Psoas muscle (tissue), 8 donors: ENCODE results near the gene RNF149. TPM values are rescaled to one million over a fixed set of nuclear protein-coding genes. Genes with fewer than 3 reads are reported as not detected.

Experiments used
- ATAC-seq, 4 donors: fragments of 200-7000 bp; cut with Tn5 transposase; one replicate each; pipeline ENCODE4 v1.9.1; 2020; ENCODE audit warnings: moderate library complexity in 3 of 4, mild to moderate bottlenecking in 2 of 4
- DNase-seq, 2 donors: peaks; one replicate each; pipeline ENCODE4 v3.0.0-alpha.2; 2020
- H3K27ac ChIP-seq: fragments of 200-600 bp; one replicate; pipeline ENCODE4 v1.8.0; 2022
- H3K27me3 ChIP-seq, 3 donors: fragments of 200-600 bp in 1 of 3; one replicate each; pipeline versions ENCODE4 v1.6.1 to v1.8.0; 2013 to 2022; ENCODE audit warnings: low read length in 2 of 3, mild to moderate bottlenecking in 2 of 3, moderate library complexity in 1 of 3; ENCODE audit not compliant: insufficient read depth in 3 of 3
- H3K36me3 ChIP-seq, 2 donors: fragments of 200-600 bp in 1 of 2; one replicate each; pipeline versions ENCODE4 v1.6.1 to v1.8.0; 2013 to 2022; ENCODE audit warnings: low read depth in 1 of 2, mild to moderate bottlenecking in 1 of 2, moderate library complexity in 1 of 2; ENCODE audit not compliant: insufficient read depth in 1 of 2
- H3K4me1 ChIP-seq: fragments of 200-600 bp; one replicate; pipeline ENCODE4 v1.8.0; 2022
- H3K4me3 ChIP-seq: fragments of 200-600 bp; one replicate; pipeline ENCODE4 v1.8.0; 2022; ENCODE audit warnings: mild to moderate bottlenecking
- H3K9me3 ChIP-seq: fragments of 200-600 bp; one replicate; pipeline ENCODE4 v1.8.0; 2022
- WGBS, 3 donors: extraction: QIAGEN DNeasy Blood & Tissue Kit; methylation state at CpG; one replicate each; pipeline versions ENCODE4 v1.1.6 to v1.1.7; 2013; 5-methylcytosine and 5-hydroxymethylcytosine counted together
- intact Hi-C, 2 donors: fragments of 100-400 bp; cut with DNase I; formaldehyde crosslinking; loops; one replicate each; pipeline versions ENCODE4 v1.11.0 to v1.14.2; 2022
- polyA plus RNA-seq, 3 donors: library from polyadenylated mRNA; stranded (reverse); fragments of 200-250 nt; gene quantifications; one replicate each; pipeline ENCODE4 v1.2.3, GENCODE V29; 2013
- total RNA-seq, 4 donors: library from RNA; stranded (reverse); fragmentation: NEBNext Ultra II Directional in 2 of 4; extraction: Animal tissue kit (Norgen Biotek cat#: 25700) in 2 of 4; gene quantifications; one replicate each; pipeline versions ENCODE4 v1.2.1 to v1.2.4, GENCODE V29; 2021 to 2023
- TF ChIP-seq, protein P1 (sequence below): fragments of 200-600 bp; IDR thresholded peaks from one replicate; pipeline ENCODE4 v1.8.0; 2022; ENCODE audit warnings: antibody characterized with exemption
- donor health status: healthy with polysubstance abuse.
- donor health status: DM: no; HTN: no; CAD: no; lungs with moderate emphysema.
- donor health status: Bipolar disorder and iron deficiency.
- donor health status: healthy.
- donor health status: DM: yes; HTN: yes; CAD: no.
- donor health status: DM: no; HTN: no; CAD: no.
- donor health status: DM: no; HTN: no; CAD: no.
- donor health status: DM: yes; HTN: yes; CAD: no.

RNF149 gene
- total and polyA plus RNA-seq, 7 donors, result 10.7 to 23.7 (median 19.2) TPM

DNA sequence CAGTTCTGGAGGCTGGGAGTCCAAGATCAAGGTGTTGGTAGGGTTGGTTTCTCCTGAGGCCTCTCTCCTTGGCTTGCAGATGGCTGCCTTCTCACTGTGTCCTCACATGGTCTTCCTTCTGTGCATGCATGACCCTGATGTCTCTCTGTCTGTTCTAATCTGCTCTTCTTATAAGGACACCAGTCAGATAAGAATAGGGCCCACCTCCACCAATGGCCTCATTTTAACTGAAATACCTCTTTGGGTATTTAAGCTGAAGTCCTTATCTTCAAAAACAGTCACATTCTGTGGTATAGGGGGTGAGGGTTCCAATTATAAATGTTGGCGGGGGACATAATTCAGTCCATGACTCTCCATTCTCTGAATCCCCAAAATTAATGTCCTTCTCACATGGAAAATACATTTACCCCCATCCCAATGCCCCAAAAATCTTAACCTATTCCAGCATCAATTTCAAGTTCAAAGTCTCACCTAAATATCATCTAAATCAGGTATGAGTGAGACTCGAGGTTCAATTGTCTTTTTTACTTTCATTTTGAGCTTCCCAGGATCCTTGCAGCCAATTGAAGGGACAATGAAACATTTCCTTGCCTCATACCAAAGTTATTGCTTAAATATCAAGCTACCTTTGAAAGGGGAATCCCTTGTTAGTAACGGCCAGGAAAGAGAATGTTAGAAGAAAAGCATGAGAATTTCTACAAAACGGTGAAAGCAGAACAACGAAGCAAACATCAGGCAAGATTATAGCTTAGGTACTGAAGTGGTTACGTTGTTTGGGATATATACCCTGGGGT, 76.4 kb downstream of the RNF149 start:
- intact Hi-C loops, result no loop called here
- Histone ChIP-seq H3K4me1 (no peaks in the 10 kb centered on the region), H3K9me3 (no peaks in the 10 kb centered on the region), H3K27ac (no peak overlapping the region), H3K36me3 (no peaks in the 10 kb centered on the region), H3K27me3 (no peaks in the 10 kb centered on the region), H3K4me3 (no peak overlapping the region)
- DNase-seq (no peak), ATAC-seq (no peak)
- TF ChIP-seq, protein P1, sequence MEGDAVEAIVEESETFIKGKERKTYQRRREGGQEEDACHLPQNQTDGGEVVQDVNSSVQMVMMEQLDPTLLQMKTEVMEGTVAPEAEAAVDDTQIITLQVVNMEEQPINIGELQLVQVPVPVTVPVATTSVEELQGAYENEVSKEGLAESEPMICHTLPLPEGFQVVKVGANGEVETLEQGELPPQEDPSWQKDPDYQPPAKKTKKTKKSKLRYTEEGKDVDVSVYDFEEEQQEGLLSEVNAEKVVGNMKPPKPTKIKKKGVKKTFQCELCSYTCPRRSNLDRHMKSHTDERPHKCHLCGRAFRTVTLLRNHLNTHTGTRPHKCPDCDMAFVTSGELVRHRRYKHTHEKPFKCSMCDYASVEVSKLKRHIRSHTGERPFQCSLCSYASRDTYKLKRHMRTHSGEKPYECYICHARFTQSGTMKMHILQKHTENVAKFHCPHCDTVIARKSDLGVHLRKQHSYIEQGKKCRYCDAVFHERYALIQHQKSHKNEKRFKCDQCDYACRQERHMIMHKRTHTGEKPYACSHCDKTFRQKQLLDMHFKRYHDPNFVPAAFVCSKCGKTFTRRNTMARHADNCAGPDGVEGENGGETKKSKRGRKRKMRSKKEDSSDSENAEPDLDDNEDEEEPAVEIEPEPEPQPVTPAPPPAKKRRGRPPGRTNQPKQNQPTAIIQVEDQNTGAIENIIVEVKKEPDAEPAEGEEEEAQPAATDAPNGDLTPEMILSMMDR, result no peak
- 88% methylated on average over 6 of the region's 6 CpGs for WGBS, 3 donors

DNA sequence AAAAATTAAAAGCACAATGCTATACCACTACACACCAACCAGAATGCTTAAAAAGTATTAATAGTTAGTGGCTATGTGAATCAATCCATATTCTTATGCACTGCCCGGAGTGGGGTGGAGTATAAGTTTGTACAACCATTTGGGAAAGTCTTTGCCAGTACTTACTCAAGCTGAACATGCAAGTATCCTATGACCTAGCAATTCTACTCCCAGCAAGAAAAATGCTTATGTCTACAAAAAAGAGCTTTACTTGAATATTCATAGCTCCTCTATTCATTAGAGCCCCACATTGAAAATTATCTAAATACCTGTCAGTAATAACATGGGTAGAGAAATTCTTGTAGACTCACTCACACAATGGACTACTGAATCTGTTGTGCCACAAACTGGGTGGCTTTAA, 77.3 kb downstream of the RNF149 start:
- TF ChIP-seq, protein P1, result no peak
- intact Hi-C loops, result no loop called here
- H3K9me3 ChIP-seq, result no peaks in the 10 kb centered on the region
- no peaks in the 10 kb centered on the region for H3K27me3 ChIP-seq
- no peaks in the 10 kb centered on the region for H3K36me3 ChIP-seq
- ATAC-seq (no peak), DNase-seq (no peak)
- WGBS, 3 donors, result 92 to 97% (median 96%) methylated on average over 1 of the region's 1 CpG
- H3K4me3 ChIP-seq, result no peak overlapping the region
- no peaks in the 10 kb centered on the region for H3K4me1 ChIP-seq
- H3K27ac ChIP-seq, result no peak overlapping the region

DNA sequence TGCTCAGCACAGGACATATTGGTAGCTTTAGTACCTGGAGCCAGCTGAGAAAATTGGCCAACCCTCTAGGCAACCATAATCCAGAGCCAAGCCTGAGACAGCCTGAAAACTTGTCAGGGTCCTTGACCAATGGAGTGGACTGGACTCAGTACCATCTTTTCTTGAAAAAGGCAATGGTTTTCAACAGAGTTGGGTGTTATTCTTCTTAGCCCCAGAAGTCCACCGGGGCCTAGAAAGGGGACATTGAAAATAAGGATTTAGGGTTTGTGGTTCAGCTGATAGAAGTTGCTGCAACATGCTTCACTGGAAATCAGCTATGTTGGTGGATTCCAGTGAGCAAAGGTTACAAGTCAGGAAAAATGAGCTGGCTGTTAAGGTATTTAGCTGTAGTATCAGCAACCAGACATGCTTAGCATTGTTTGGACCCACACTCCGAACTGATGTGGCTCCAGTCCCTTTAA, 77.9 kb downstream of the RNF149 start:
- TF ChIP-seq, protein P1, result no peak
- ATAC-seq, result no peak
- no peaks in the 10 kb centered on the region for H3K36me3 ChIP-seq
- no peaks in the 10 kb centered on the region for H3K9me3 ChIP-seq
- no peaks in the 10 kb centered on the region for H3K27me3 ChIP-seq
- no peak for DNase-seq
- WGBS, 3 donors, result 61 to 85% (median 74%) methylated on average over 2 of the region's 2 CpGs
- intact Hi-C loops, result no loop called here
- no peak overlapping the region for H3K4me3 ChIP-seq
- no peak overlapping the region for H3K27ac ChIP-seq
- no peaks in the 10 kb centered on the region for H3K4me1 ChIP-seq

Other genes starting within 250 kb of the RNF149 start
- gene TBC1D8, start 157.3 kb downstream of the RNF149 start, total RNA-seq, result 100 to 1,000 TPM in 1 of 4 donors, 10 to 100 TPM in 2, 1 to 10 TPM in 1; 8.7 to 163 (median 57.0) TPM
- 10 to 100 TPM; 11.3 to 64.5 (median 50.4) TPM for gene TBC1D8, start 157.3 kb downstream of the RNF149 start, polyA plus RNA-seq
- 10 to 100 TPM; 29.6 to 42.1 (median 34.8) TPM for gene CNOT11, start 55.8 kb downstream of the RNF149 start, total RNA-seq
- 10 to 100 TPM; 17.1 to 38.0 (median 17.6) TPM for gene CNOT11, start 55.8 kb downstream of the RNF149 start, polyA plus RNA-seq
- under 1 TPM in 2 of 4 donors, not detected in 2; 0.13 to 0.34 TPM for gene CREG2, start 78.8 kb upstream of the RNF149 start, total RNA-seq
- under 1 TPM in 2 of 3 donors, not detected in 1; 0.04 to 0.07 TPM for gene CREG2, start 78.8 kb upstream of the RNF149 start, polyA plus RNA-seq
- gene RFX8, start 166.4 kb upstream of the RNF149 start, total RNA-seq, result under 1 TPM in 1 of 4 donors, not detected in 3; 0.12 TPM
- gene RFX8, start 166.4 kb upstream of the RNF149 start, polyA plus RNA-seq, result under 1 TPM in 2 of 3 donors, not detected in 1; 0.03 to 0.29 TPM